ENCODE data around the gene CLDN10.
"Not testable (repeated sequence)": the region's sequence is repeated elsewhere in the genome, so short reads cannot be mapped to it uniquely, and the experiment has no call there.

The CLDN10 gene, protein sequence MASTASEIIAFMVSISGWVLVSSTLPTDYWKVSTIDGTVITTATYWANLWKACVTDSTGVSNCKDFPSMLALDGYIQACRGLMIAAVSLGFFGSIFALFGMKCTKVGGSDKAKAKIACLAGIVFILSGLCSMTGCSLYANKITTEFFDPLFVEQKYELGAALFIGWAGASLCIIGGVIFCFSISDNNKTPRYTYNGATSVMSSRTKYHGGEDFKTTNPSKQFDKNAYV

GRCh38 chr13:95552539-95553441 lies at the start of gene CLDN10:
Gene CLDN10 (plus strand): TSS chr13:95552720. CDS start chr13:95552754, 34 bp downstream.
- no peak for DNase-seq

DNA sequence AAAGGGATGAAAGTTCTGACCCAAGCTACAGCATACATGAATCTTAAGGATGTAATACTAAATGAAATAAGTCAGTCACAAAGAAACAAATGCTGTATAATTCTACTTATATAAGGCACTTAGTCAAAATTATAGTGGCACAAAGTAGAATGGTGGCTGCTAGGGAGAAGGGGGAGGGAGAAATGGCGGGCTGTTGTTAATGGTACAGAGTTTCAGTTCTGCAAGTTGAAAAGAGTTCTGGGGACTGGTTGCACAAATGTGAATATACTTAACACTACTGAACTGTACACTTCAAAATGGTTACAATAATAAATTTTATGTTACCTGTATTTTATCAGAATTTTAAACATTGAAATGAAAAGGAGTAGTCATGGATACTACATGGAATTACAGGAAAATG lies 48.9 kb upstream of the CLDN10 start:
- no peak for DNase-seq

DNA sequence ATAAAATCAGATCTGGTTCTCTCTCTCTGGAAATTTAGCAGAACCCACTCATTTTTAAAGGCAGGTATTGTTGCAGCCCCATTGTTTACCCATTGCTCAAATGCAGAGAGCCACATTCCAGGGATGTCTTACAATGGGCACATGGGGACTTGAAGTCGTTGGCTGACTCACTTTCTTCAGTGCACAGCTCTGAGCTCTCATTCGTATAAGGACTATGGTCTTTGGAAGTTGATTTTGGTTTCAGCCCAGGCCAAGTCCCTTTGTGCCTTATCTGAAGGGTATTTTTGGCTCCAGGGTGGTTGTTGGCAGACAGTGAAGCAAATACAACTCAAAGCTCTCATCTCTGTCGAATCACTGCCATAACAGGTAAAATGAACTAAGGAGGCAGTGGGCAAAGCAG lies 47.3 kb upstream of the CLDN10 start:
- no peak for DNase-seq

GRCh38 chr13:95505986-95506385 lies 46.5 kb upstream of the CLDN10 start:
- DNase-seq = no peak

GRCh38 chr13:95507991-95508390 lies 44.5 kb upstream of the CLDN10 start:
- no peak for DNase-seq

GRCh38 chr13:95508996-95509395 lies 43.5 kb upstream of the CLDN10 start:
- no peak for DNase-seq

DNA sequence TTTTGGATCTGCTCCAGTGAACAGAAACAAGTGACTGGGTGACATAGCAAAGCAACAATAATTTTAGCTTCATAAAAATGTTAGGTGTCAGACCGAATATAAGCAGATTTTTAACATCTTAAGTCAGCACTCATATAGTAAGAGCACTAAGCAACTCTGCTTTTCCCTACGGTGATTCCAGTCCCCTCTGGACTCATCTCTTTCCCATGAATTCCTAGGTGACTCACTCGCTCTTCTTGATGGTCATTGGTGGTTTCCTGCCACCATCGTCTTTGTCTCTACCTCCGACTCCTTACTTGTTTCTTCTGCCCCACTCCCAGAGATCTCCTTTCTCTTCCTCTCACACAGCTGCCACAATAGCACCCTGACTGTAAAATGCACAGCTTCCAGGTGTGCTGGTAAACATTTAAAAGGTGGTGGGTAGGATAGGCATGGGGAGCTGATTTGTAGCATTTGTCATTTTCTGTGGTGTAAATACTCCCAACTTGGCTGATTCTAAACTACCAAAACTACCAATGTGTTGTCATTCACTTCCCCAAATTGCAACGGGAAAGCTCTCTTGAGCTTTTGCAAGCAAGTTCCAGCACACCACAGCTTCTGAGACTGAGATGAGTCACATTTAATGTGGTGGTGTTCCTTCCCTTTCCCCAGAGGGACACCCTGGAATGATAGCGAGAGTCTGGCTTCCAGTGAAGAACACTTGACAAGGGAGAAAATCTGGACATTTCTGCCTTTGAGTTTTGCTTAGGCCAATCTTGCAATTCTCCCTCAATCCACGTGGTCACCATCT lies 42.8 kb upstream of the CLDN10 start:
- no peak for DNase-seq

GRCh38 chr13:95510950-95511349 lies 41.6 kb upstream of the CLDN10 start:
- DNase-seq = no peak

DNA sequence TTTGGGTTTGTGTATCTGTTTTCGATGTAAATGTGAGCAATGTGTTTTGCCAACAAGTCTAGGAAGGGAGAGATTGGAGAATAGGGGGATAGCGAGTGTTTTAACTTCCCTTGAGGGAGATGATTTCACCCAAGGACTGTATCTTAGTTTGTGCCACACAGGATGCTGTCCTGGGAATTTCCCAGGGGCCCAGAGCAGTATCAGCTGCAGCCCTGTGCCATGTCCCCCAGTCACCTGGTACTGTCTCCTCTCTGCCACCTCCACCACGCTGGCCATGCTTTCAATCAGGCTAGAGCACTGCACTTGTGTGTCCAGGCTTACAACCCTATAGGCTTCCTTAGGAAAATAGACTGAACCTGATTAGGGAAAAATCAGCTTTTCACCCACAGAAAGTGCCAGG lies 40.1 kb upstream of the CLDN10 start:
- DNase-seq = no peak

DNA sequence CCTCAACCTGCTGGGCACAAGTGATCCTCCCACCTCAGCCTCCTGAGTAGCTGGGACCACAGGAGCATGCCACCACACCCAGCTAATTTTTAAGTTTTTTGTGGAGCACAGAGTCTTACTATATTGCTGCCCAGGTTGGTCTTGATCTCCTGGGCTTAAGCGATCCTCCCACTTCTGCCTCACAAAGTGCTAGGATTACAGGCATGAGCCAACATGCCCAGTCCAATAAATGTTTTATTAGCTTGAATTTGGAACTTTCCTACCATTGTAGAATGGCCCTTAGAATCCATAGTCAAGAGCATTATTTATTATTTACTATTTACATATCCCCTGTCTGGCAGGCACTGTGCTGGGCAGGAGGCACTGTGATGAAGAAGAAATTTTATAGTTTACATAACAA lies 39.6 kb upstream of the CLDN10 start:
- no peak for DNase-seq

DNA sequence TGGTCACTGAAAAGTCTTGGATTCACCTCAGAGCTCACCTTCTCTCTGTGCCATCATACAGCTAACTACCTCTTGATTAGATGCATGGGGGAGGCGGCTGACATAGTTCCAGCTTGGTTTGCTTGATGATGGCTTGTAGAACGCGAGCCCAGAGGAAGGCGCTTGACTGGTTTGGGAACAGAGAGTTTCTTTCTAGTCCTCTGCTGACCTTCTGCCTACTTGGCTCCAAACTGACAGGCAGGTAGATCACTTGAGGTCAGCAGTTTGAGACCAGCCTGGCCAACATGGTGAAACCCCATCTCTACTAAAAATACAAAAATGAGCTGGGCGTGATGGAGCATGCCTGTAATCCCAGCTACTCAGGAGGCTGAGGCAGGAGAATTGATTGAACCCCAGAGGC lies 36.9 kb upstream of the CLDN10 start:
- DNase-seq = not testable (repeated sequence)

GRCh38 chr13:95516021-95516420 lies 36.5 kb upstream of the CLDN10 start:
- no peak for DNase-seq

DNA sequence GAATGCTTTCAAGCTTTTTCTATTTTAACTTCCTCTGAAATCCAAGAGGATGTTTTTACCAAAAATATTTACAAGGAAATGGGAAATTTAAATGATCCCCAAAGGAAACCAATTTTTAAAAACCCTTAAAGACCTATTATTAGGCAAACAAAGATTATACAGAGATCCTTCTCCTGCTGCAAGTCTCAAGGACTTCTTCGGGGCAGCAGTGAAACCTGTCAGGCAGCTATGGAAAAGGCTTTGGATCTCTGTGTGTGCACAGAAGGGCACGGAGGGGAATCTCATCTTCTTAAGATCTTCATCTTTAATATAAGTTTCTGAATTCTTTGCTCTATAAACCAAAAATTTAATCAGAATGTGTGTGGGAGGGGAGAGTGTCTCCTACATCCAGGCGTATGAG lies 36.0 kb upstream of the CLDN10 start:
- no peak for DNase-seq

DNA sequence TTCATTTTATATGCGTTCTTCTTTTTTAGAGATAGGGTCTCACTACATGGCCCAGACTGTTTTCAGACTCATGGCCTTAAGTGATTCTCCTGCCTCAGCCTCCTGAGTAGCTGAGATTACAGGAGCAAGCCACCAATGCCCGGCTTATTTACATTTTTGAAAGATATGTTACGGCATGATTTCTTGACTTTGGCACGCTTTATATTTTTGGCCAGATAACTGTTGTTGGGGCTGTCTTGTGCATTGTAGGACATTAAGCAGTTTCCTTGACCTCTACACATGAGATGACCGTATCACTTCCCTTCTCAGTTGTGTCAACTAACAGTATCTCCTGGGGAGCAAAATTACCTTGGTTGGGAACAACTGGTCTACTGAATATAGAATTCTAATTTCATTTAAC lies 28.9 kb upstream of the CLDN10 start:
- DNase-seq = no peak

DNA sequence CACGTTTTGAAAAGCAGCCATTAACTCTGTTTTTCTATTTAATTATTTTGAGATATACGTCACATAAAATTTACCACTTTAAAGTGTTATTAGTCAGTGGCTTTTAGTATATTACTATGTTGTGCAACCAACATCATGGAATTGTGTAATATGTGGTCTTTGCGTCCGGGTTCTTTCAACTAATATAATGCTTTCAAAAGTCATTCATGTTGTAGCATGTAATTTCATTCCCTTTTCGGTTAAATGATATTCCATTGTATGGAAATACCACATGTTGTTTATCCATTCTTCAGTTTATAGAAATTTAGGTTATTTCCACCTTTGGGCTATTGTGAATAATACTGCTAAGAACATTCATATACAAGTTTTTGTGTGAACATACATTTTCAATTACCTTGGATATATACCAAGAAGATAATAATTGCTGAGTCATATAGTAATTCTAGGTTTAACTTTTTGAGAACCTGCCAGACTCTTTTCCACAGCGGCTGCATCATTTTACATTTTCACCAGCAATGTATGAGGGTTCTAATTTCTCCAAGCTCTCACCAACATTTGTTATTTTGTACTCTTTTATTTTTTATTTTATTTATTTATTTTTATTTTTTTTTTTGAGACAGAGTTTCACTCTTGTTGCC lies 28.1 kb upstream of the CLDN10 start:
- DNase-seq = no peak

GRCh38 chr13:95527955-95528354 lies 24.6 kb upstream of the CLDN10 start:
- no peak for DNase-seq

DNA sequence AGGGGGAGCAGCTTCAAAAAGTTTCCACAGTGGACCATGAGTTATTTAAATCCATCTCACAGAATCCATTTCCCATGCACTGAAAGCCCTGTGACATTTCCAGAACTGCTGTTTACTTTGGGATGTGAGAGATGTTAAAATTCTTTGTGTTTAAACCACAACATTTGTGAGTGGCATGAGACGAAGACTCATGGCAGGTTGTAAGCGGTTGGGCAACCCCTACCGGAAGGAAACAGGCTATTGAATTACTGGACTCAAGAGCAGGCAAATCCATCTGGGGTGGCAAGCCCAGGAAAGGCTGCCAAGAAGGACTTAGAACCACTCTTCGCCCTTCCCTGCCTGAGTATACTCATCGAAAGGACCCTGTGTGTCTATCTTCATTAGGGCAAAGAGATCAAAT lies 22.3 kb upstream of the CLDN10 start:
- DNase-seq = no peak

GRCh38 chr13:95533545-95534160 lies 18.9 kb upstream of the CLDN10 start:
- DNase-seq = no peak

DNA sequence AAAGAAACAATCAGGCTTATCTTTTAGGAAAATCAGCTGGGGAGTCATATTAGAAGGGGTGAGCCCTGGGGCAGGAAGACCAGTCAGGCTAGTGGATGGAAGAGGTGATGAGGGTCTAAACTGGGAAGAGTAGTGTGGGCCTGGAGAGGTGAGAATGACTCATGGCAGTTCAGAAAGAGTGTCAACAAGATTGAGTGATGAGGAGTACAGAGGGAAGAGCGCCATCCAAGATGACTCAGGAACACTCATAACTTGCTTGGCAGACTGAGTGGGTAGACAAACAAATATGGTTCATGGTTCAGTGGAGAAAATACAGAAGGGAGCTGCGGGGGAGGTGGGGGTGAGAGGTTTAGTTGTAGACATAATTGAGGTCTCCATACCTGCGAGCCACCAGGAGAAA lies 17.3 kb upstream of the CLDN10 start:
- DNase-seq = no peak

- peak; percentile 56 for DNase-seq
Observed at GRCh38 chr13:95536632-95537241, 15.8 kb upstream of the CLDN10 start.

- no peak for DNase-seq
Observed at GRCh38 chr13:95540888-95541287, 11.6 kb upstream of the CLDN10 start.

DNA sequence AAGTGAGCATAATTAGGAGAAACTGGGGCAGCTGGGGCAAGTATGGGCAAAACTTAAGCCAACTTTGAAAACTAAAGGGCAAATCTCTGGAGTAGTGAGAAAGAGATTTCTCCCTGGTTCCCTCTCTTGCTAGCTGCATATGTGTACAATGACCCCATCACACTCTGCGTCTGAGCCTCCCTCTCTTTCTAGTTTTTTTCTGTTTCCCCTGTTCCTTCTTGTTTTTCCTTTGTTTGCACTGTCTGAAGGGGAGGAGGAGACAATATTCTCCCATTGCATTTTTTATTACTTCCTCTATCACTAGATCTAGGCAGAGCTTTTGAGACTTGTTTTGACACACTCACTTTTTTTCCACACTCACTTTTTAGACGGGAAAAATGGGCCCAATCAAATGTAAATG lies 11.2 kb upstream of the CLDN10 start:
- no peak for DNase-seq
